Muscle layer of colon (tissue), 2 donors: ENCODE measurements around the gene ECSIT.

Source experiments
- H3K27ac ChIP-seq: one replicate; pipeline ENCODE4 v1.7.0; 2013; ENCODE audit warnings: low read depth, mild to moderate bottlenecking, low read length, moderate library complexity
- H3K27me3 ChIP-seq, 2 donors: one replicate each; pipeline ENCODE4 v1.7.0; 2013; ENCODE audit warnings: low read length in 2 of 2, mild to moderate bottlenecking in 2 of 2; ENCODE audit not compliant: insufficient read depth in 2 of 2, control insufficient read depth in 1 of 2
- H3K36me3 ChIP-seq: one replicate; pipeline ENCODE4 v1.7.0; 2013; ENCODE audit warnings: mild to moderate bottlenecking, low read length; ENCODE audit not compliant: insufficient read depth
- H3K4me1 ChIP-seq: one replicate; pipeline ENCODE4 v1.7.0; 2013; ENCODE audit warnings: mild to moderate bottlenecking, low read length; ENCODE audit not compliant: insufficient read depth
- H3K4me3 ChIP-seq, 2 donors: one replicate each; pipeline ENCODE4 v1.7.0; 2013; ENCODE audit warnings: low read length in 2 of 2, low read depth in 1 of 2, mild to moderate bottlenecking in 1 of 2, moderate library complexity in 1 of 2
- H3K9ac ChIP-seq: one replicate; pipeline ENCODE4 v1.7.0; 2013; ENCODE audit warnings: low read length
- H3K9me3 ChIP-seq: one replicate; pipeline ENCODE4 v1.7.0; 2013; ENCODE audit warnings: mild to moderate bottlenecking, low read length
- donor health status: abdominal sarcoma.
- donor health status: Adenocarcinoma of cecum.

ECSIT gene

GRCh38 chr19:11513946-11514345, 15.0 kb downstream of the ECSIT start:
- Histone ChIP-seq H3K9ac (no peak overlapping the region), H3K4me1 (no peaks in the 10 kb centered on the region), H3K27me3 (no peaks in the 10 kb centered on the region), H3K36me3 (peaks cover 27% of the 10 kb centered on the region), H3K27ac (no peak overlapping the region), H3K4me3 (no peak overlapping the region), H3K9me3 (no peaks in the 10 kb centered on the region)

- Histone ChIP-seq H3K36me3 (peaks cover 15% of the 10 kb centered on the region), H3K4me1 (no peaks in the 10 kb centered on the region), H3K9ac (no peak overlapping the region), H3K9me3 (no peaks in the 10 kb centered on the region), H3K27me3 (no peaks in the 10 kb centered on the region), H3K4me3 (no peak overlapping the region), H3K27ac (no peak overlapping the region)
These were observed 18.5 kb downstream of the ECSIT start for GRCh38 chr19:11510444-11510843.

DNA sequence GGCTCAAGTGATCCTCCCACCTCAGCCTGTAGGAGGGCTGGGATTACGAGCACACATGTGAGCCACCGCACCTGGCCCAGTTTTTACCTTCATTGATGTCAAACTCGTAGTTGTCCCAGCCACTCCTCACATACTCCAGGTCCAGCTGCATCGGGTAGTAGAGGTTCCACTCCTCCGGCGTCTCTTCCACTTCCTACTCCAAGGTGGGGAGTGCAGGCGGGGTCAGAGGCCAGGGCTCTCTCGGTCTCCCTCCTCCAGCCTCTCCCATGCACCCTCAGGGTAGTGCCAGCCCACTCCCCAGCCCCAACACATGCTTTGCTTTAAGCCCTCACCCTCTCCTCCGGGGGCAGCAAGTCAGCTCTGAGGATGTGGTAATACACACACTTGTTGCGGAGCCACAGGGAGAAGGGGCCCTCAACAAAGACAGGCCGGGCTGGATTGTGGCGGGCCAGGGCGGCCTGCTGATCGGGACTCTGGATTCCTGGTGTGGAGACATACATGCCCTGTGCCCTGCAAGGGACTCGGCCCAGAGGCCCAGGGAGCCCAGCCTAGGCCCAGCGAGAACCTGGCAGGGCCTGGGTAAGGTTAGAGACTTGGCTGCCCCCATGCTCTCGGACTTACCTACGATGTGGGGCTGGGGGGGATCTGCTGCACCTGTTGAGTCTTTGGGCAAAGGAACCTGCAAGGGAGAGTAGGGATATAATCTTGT, 21.4 kb downstream of the ECSIT start:
- Histone ChIP-seq H3K36me3 (peaks cover 8% of the 10 kb centered on the region), H3K4me1 (peaks cover 7% of the 10 kb centered on the region), H3K27me3 (no peaks in the 10 kb centered on the region), H3K27ac (no peak overlapping the region), H3K9ac (no peak overlapping the region), H3K9me3 (no peaks in the 10 kb centered on the region), H3K4me3 (no peak overlapping the region)

GRCh38 chr19:11506967-11507366, 22.0 kb downstream of the ECSIT start:
- no peaks in the 10 kb centered on the region for H3K27me3 ChIP-seq
- H3K9ac ChIP-seq: no peak overlapping the region
- no peaks in the 10 kb centered on the region for H3K9me3 ChIP-seq
- peaks cover 7% of the 10 kb centered on the region for H3K4me1 ChIP-seq
- H3K4me3 ChIP-seq: no peak overlapping the region
- H3K27ac ChIP-seq: no peak overlapping the region
- H3K36me3 ChIP-seq: peaks cover 8% of the 10 kb centered on the region

- peaks cover 3% of the 10 kb centered on the region for H3K36me3 ChIP-seq
- H3K9me3 ChIP-seq: no peaks in the 10 kb centered on the region
- H3K27ac ChIP-seq: peak overlapping the region; percentile 85
- H3K4me1 ChIP-seq: peaks cover 7% of the 10 kb centered on the region
- peak overlapping the region; percentile 53 for H3K9ac ChIP-seq
- no peaks in the 10 kb centered on the region for H3K27me3 ChIP-seq
- H3K4me3 ChIP-seq: peak overlapping the region; percentile 75 to 78
These were observed 22.8 kb downstream of the ECSIT start for GRCh38 chr19:11506101-11506555.

DNA sequence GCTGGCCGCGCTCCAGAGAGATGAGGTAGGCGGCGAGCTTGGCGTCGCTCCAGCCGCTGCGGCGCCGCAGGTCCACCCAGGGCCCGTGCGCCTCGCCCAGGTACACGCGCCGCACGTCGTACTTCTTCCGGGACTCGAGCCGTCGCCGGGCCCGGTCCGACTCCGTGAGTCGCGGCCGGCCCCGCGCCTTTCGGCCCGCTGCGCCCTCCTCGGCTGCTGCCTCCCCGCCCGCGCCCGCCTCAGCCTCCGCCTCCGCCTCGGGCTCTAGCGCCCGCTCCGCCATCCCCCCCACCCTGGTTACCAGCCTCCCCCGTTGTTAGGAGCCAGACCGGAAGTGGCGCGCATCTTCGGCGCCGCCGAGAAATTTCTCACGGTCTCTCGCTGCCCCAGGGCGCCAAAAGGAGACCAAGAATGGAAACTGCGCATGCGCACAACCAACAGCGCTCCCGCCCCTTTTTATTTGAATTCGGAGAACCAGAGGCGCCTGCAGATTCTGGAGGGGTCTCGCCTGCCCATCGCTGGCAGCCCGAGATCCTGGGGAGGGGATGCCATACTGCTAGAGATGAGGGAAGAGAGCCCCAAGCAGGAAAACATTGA, 23.3 kb downstream of the ECSIT start, which contains the start of gene ZNF653:
Gene ZNF653 (minus strand): TSS at position 336 of the 597 bp plus-strand sequence. CDS start 53 bp downstream, at position 283.
- Histone ChIP-seq H3K27ac (peak within 1 kb of the TSS; percentile 85), H3K4me1 (peaks cover 7% of the 10 kb centered on the region), H3K9me3 (no peaks in the 10 kb centered on the region), H3K36me3 (no peaks in the 10 kb centered on the region), H3K27me3 (no peaks in the 10 kb centered on the region), H3K4me3 (peak within 1 kb of the TSS; percentile 75 to 78), H3K9ac (peak within 1 kb of the TSS; percentile 53)

DNA sequence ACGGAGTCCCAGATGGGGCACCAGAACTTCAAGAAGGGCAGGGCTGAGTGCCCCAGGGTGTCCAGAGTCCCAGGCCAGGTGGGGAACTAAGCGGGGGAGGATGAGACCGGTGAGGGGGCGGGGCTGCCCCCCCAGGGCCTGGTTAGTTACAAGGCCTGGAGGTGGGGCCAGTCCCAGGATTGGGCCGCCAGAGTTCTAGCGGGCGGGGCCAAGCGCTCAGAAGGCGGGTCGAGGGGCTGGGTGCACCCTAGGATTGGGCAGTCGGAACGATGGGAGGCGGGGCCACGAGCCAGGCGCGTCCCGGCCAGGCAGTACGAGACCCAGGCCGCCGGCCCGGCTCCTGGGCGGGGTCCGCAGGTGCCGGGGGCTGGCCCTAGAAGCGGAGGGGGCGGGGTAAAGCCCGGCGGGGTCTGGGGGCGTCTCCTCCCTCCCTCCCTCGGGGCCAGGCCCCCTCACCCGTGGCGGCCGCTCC, 23.9 kb downstream of the ECSIT start:
- Histone ChIP-seq H3K9ac (peak overlapping the region; percentile 53), H3K36me3 (no peaks in the 10 kb centered on the region), H3K27me3 (no peaks in the 10 kb centered on the region), H3K27ac (peak overlapping the region; percentile 85), H3K9me3 (no peaks in the 10 kb centered on the region), H3K4me3 (peak overlapping the region; percentile 75 to 78), H3K4me1 (peaks cover 7% of the 10 kb centered on the region)

GRCh38 chr19:11504502-11505031, 24.4 kb downstream of the ECSIT start:
- H3K4me1 ChIP-seq: peaks cover 7% of the 10 kb centered on the region
- H3K36me3 ChIP-seq: no peaks in the 10 kb centered on the region
- H3K9ac ChIP-seq: peak overlapping the region; percentile 44
- H3K9me3 ChIP-seq: no peaks in the 10 kb centered on the region
- H3K27me3 ChIP-seq: no peaks in the 10 kb centered on the region
- peak overlapping the region; percentile 75 to 78 for H3K4me3 ChIP-seq
- peak overlapping the region; percentile 85 for H3K27ac ChIP-seq

GRCh38 chr19:11499890-11500420, 29.0 kb downstream of the ECSIT start:
- Histone ChIP-seq H3K9me3 (no peaks in the 10 kb centered on the region), H3K4me3 (no peak overlapping the region), H3K27me3 (no peaks in the 10 kb centered on the region), H3K27ac (no peak overlapping the region), H3K4me1 (peaks cover 7% of the 10 kb centered on the region), H3K9ac (no peak overlapping the region), H3K36me3 (peaks cover 11% of the 10 kb centered on the region)

DNA sequence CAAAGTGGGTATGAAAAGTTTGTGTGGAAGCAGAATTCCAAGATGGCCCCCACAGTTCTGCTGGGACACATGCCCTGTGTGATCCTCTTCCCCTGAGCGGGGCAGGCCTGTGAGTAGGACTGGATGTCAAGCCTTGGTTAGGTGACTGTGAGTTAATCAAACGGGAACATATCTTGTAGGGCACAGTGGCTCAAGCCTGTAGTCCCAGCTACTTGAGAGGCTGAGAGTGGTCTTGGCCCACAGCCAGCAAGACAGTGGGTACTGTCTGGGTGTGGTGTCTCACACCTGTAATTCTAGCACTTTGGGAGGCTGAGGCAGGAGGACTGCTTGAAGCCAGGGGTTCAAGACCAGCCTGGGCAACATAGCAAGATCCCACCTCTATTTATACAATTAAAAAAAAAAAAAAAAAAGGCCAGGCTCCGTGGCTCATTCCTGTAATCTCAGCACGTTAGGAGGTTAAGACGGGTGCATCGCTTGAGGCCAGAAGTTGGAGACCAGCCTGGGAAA, 29.7 kb downstream of the ECSIT start:
- H3K4me3 ChIP-seq: no peak overlapping the region
- H3K27ac ChIP-seq: no peak overlapping the region
- peaks cover under 1% of the 10 kb centered on the region for H3K4me1 ChIP-seq
- no peaks in the 10 kb centered on the region for H3K9me3 ChIP-seq
- no peak overlapping the region for H3K9ac ChIP-seq
- no peaks in the 10 kb centered on the region for H3K27me3 ChIP-seq
- peaks cover 11% of the 10 kb centered on the region for H3K36me3 ChIP-seq

DNA sequence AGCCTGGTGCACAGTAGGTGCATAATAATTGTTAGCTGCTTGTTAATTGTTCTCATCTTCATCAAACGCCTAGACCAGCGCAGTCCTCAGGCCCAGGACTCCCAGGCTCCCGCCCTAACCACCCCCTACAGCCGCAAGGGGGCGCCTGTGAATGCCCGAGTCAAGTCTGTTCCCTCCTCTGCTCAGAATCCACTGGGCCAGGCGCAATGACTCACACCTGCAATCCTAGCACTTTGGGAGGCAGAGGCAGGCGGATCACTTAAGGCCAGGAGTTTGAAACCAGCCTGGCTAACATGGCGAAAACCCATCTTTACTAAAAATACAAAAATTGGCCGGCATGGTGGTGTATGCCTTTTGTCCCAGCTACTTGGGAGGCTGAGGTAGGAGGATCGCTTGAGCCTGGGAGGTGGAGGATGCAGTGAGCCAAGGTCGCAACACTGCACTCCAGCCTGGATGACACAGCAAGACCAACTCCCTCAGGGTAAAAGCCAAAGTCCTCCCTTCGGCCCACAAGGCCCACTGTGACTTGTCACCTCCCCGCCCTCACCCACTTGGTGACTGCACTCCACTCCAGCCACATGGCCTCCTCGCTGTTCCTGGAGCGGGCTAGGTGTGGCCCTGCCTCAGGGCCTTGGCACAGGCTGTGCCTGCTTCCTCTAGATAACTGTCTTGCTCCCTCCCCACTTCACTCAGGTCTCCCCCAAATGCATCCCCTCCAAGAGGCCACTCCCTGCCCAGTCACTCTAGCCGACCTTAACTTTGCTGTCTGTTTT, 32.4 kb downstream of the ECSIT start:
- Histone ChIP-seq H3K27me3 (no peaks in the 10 kb centered on the region), H3K36me3 (peaks cover 11% of the 10 kb centered on the region), H3K9ac (no peak overlapping the region), H3K9me3 (no peaks in the 10 kb centered on the region), H3K4me3 (no peak overlapping the region), H3K27ac (no peak overlapping the region), H3K4me1 (no peaks in the 10 kb centered on the region)
